ENCODE measurements around the gene ANGPTL8. TPM values are rescaled to one million over a fixed set of nuclear protein-coding genes. Genes with fewer than 3 reads are reported as not detected.
A peak's percentile ranks its signal among the peaks of the same experiment; 100 is the strongest.

Gene ANGPTL8
- total RNA-seq, 1 experiment from 2014 or later, result not detected

- DNase-seq (ENCODE audit: low spot score), result no peak
Measured at GRCh38 chr19:11236324-11237301, 2.8 kb upstream of the ANGPTL8 start.

DNA sequence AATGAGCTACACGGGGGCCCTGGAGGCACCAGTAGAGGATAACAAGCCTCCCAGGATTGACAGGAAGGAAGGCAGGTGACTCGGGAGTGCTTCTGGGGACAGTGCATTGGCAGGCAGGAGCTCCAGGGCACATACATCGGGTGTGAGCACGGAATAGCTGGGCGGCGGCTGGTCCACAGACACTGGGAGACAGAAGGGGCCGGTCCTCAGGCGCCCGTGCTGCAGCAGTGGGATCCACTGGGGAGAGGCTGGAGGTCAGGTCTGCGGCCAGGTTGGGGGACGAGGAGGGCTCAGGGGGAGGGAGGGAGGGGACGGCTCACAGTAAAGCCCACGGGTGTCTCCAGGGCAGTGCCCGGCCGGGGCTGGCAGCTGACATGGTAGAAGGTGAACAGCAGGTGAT lies 2.1 kb upstream of the ANGPTL8 start:
- DNase-seq (ENCODE audit: low spot score), result no peak

DNA sequence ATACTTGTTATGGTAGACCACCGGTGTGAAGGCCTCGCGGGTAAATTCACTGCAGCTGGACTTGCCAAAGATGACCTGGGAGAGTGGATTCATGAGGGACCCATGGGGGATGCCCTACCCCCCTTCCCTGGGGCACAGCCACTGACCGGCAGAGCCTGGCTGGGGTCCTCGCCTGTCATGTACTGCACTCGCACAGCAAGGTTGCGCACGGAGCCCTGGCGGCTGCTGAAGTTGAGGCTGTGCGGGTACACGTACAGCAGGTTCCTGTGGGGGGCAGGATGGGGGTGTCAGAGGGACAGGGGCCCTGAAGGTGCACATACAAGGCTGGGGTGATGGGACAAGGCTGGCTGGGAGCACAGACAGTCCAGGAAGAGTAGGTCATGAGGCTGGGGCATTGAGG lies 1.4 kb upstream of the ANGPTL8 start:
- no peak for DNase-seq (ENCODE audit: low spot score)

GRCh38 chr19:11238781-11239376 lies 540 bp upstream of the ANGPTL8 start:
- DNase-seq (ENCODE audit: low spot score), result no peak

GRCh38 chr19:11240008-11240444 lies 607 bp downstream of the ANGPTL8 start:
- DNase-seq (ENCODE audit: low spot score), result no peak

GRCh38 chr19:11242025-11242424 lies 2.6 kb downstream of the ANGPTL8 start:
- no peak for DNase-seq (ENCODE audit: low spot score)

- DNase-seq (ENCODE audit: low spot score), result peak; percentile 84
Measured at GRCh38 chr19:11242864-11243797, 3.7 kb downstream of the ANGPTL8 start.

- DNase-seq (ENCODE audit: low spot score), result no peak
Measured at GRCh38 chr19:11243798-11244169, 4.4 kb downstream of the ANGPTL8 start.

DNA sequence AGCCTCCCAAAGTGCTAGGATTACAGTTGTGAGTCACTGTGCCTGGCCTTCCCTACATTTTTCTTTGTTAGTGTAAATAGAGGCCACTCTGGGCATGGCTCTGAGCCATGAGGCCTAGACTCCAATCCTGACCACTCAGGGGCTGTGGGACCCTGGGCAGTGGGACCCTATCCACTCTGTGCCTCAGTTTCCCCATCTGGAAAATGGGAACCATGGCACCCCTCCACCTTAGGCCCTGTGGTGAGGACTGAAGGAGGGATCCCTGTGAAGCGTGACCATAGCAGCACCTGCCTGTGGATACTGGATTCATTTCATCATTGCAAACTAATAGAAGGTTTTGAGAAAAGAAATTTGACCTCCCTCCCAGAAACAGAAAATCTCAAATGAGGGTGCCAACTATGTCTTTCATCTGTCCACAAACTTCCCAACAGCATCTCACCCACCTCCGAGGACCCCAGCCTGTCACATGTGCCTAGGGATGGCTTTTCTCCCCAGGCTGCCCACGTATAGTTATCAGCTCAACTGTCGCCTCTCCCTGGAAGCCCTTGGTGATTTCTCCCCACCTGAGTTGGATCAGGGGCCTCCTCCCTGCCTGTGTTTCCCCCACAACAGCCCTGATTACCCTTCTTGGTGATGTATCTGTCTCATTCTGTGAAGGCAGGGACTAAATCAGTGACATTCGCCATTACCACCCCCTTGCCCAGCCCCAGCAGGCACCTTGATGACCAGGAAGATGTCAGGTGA lies 5.6 kb downstream of the ANGPTL8 start:
- DNase-seq (ENCODE audit: low spot score), result no peak

DNA sequence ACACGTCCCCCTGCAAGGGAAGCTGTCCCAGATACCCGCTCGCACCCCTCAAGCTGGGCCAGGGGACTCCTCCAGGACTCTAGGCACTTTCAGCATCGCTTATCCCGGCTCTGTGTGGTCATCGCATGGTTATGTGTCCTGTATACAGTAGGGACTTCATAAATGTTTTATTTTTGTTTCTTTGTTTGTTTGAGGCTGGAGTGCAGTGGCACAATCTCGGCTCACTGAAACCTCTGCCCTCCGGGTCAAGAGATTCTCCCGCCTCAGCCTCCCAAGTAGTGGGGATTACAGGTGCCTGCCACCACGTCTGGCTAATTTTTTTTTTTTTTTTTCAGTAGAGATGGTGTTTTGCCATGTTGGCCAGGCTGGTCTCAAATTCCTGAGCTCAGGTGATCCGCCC lies 7.5 kb downstream of the ANGPTL8 start:
- DNase-seq (ENCODE audit: low spot score), result no peak

DNA sequence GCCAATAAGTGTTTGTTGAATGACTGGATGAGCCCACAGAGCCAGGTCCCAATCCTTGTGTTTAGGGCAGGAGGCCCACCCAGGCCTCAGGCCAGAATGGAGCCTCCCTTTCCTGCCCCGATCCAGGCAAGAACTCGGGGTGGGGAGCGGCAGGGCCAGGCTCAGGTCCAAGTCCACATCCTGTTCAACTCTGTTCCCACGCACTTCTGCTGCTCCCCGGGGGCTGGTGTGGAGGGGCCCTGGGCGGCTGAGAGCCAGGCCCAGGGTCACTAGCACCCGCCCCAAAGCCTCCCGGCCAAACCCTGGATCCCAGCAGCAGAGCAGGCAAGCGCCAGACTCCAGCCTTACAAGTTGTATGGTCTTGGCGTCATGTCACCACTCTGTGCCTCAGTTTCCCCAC lies 8.0 kb downstream of the ANGPTL8 start:
- no peak for DNase-seq (ENCODE audit: low spot score)

DNA sequence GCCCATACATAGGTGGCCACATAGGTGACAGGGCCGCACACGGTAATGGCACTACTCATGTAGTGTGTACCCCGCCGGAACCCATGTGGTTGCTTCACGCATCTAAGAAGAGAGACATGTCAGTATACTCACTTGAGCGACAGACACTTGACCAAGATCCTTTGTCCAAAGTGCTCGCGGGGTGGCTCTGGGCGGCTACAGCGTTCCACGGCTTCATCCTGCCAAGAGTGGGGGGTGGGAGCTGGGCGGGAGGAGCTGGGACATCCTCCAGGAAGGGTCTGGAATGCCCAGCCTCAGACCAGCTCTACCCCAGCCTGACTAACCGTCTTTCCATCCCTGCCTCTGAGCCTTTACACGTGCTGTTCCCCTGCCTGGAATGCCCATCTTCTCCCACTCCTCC lies 8.5 kb downstream of the ANGPTL8 start:
- DNase-seq (ENCODE audit: low spot score), result no peak

GRCh38 chr19:11248852-11249251 lies 9.4 kb downstream of the ANGPTL8 start:
- DNase-seq (ENCODE audit: low spot score), result no peak

GRCh38 chr19:11251217-11251616 lies 11.8 kb downstream of the ANGPTL8 start:
- no peak for DNase-seq (ENCODE audit: low spot score)

DNA sequence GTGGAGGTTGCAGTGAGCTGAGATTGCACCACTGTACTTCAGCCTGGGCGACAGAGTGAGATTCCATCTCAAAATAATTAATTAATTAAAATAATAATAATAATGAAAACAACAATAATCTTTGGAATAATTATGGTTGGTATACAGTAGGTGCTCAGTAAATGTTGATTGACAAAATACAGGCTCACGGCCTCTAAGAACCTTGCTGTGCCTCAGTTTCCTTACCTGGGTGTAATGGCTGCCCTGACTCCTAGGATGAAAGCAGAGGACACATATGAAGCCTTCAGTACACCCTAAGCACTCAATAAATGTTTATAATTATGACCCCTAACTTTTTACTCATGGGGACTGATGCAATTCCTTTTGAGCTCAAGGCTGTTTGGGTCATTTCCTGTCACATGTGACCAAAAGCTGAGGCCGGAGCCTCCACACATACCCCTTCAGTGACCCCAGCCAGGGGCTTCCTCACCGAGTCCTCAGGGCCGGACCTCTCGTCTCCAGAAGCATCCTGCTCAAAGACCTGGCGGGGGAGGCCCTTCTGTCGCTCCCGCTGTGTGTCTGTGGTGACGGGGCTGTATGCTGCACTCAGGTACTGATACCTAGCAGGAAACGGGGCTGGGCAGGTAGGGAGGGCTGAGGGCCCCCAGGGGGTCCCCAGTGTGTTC lies 12.4 kb downstream of the ANGPTL8 start:
- DNase-seq (ENCODE audit: low spot score), result no peak

DNA sequence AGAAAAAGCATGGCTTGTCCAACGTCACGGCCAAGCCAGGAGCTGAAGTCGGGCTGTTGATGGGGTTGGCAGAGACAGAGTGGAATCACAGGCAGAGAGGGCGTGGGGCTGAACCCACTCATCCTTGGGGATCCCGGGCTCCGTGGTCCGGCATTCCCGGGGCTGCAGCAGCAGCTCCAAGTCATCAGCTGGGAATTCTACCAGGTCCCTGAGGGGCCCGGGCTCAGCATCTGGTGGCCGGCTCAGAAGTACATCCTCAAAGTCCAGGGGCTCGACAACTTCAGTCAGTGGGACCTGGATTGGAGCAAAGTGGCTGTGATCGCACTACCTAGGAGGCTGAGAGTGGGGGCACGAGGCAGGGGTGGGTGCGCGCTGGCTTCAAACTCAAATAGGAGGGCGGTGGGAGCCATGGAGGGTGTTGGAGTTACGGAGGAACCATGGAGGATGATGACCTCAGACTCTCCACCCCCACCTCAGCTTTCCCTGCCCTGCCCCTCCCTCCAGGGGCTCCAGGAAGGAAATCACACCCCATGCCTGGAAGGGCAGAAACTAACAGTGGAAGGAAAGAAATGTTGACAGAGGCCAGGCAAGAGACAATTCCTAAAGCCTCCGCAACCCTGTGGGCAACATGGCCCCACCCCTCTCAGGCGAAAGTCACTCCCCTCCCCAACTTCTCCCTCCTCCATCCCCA lies 13.4 kb downstream of the ANGPTL8 start:
- no peak for DNase-seq (ENCODE audit: low spot score)

DNA sequence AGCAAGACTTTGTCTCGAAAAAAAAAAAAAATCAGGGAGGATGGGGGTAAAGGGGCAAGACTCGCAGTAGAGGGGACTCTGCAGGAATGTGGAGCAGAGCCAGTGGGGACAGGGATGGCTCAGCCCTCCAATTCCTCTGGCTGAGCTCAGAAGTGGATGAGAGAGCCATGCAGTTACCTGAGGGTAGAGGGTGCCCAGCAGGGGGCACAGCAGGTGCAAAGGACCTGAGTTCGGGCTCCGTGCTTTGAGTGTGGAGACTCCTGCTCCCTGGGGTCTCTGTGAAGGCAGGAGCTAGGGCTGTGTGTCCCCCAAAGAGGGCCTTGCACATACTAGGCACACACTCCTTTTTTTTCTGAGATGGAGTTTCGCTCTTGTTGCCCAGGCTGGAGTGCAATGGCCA lies 15.2 kb downstream of the ANGPTL8 start:
- no peak for DNase-seq (ENCODE audit: low spot score)

- DNase-seq (ENCODE audit: low spot score), result no peak
Measured at GRCh38 chr19:11256189-11256588, 16.8 kb downstream of the ANGPTL8 start.

- no peak for DNase-seq (ENCODE audit: low spot score)
Measured at GRCh38 chr19:11257846-11258380, 18.5 kb downstream of the ANGPTL8 start.

DNA sequence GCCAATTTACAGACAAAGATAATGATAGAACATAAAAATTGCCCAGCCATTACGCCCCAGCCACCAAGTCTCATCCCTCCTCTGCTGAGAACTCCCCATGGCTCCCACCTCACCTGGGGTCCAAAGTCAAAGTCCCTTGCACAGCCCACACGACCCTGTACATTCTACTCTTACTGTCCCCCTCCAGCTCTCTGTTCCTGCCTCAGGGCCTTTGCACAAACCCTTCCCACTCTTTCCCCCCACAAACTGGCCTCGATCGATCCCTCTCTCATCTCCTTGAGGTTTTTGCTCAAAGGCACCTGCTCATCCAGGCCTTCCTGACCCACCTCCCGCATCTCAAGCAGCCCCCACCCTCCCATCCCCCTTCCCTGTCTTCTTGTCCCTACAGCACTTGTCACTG lies 21.6 kb downstream of the ANGPTL8 start:
- DNase-seq (ENCODE audit: low spot score), result no peak
